Right lobe of liver (tissue), 6 donors: ENCODE data around the gene CCKAR. TPM values are rescaled to one million over a fixed set of nuclear protein-coding genes. Genes with fewer than 3 reads are reported as not detected.

Experiments used
- ATAC-seq, 4 donors: fragments of 200-7000 bp; cut with Tn5 transposase; one replicate each; pipeline ENCODE4 v1.9.1; 2020; ENCODE audit warnings: mild to moderate bottlenecking in 4 of 4, moderate library complexity in 4 of 4
- DNase-seq, 3 donors: peaks; one replicate each; pipeline ENCODE4 v3.0.0-alpha.2; 2020
- H3K27ac ChIP-seq, 3 donors: fragments of 200-600 bp; one replicate each; pipeline ENCODE4 v1.8.0; 2022
- H3K27me3 ChIP-seq, 2 donors: fragments of 200-600 bp; one replicate each; pipeline ENCODE4 v1.8.0; 2022
- H3K36me3 ChIP-seq, 4 donors: fragments of 200-600 bp; sonication (generic) in 1 of 4; one replicate each; pipeline versions ENCODE4 v1.5.1 to v1.8.0; 2017 to 2022; ENCODE audit warnings: control low read depth in 1 of 4
- H3K4me1 ChIP-seq, 4 donors: fragments of 200-600 bp; sonication (generic) in 1 of 4; one replicate each; pipeline versions ENCODE4 v1.5.1 to v1.8.0; 2017 to 2022; ENCODE audit warnings: control low read depth in 1 of 4
- H3K4me3 ChIP-seq, 3 donors: fragments of 200-600 bp; one replicate each; pipeline ENCODE4 v1.8.0; 2022
- H3K9me3 ChIP-seq, 4 donors: fragments of 200-600 bp; sonication (generic) in 1 of 4; one replicate each; pipeline versions ENCODE4 v1.5.1 to v1.8.0; 2017 to 2022; ENCODE audit warnings: control low read depth in 1 of 4
- CTCF ChIP-seq, 4 donors: fragments of 200-600 bp in 3 of 4; fragments of 450-650 bp in 1 of 4; IDR thresholded peaks; one replicate each; pipeline versions ENCODE4 v1.5.1 to v1.8.0; 2016 to 2022; ENCODE audit warnings: antibody characterized with exemption in 4 of 4, mild to moderate bottlenecking in 2 of 4
- POLR2A ChIP-seq: fragments of 450-650 bp; IDR thresholded peaks from one replicate; pipeline ENCODE4 v1.6.1; 2017; ENCODE audit warnings: antibody characterized with exemption, mild to moderate bottlenecking
- WGBS: methylation state at CpG from one replicate; pipeline ENCODE4 v1.1.6; 2018; ENCODE audit warnings: low coverage, low lambda C conversion rate; ENCODE audit not compliant: insufficient coverage; ENCODE audit errors: missing lambda C conversion rate; 5-methylcytosine and 5-hydroxymethylcytosine counted together
- intact Hi-C, 2 donors: fragments of 100-400 bp; cut with DNase I; formaldehyde crosslinking; loops; one replicate each; pipeline versions ENCODE4 v1.11.2 to v1.14.1; 2022
- total RNA-seq, 6 experiments: library from RNA; depleted of rRNA in 2 of 6; stranded (reverse); fragments of >200 nt in 2 of 6; fragmentation: NEBNext Ultra II Directional in 3 of 6; extraction: Animal tissue kit (Norgen Biotek cat#: 25700) in 3 of 6; gene quantifications; one replicate each; pipeline versions ENCODE4 v1.1.0 to v1.2.4, GENCODE V29; 2016 to 2023
- donor health status: DM: no; HTN: yes; CAD: no.
- donor health status: DM: no; HTN: no; CAD: no.
- donor health status: DM: no; HTN: no; CAD: no.
- donor health status: DM: no; HTN: yes; CAD: no.
- donor health status: DM: no; HTN: yes; CAD: no.

CCKAR gene
- total RNA-seq, 6 experiments from 2014 or later, result not detected

DNA sequence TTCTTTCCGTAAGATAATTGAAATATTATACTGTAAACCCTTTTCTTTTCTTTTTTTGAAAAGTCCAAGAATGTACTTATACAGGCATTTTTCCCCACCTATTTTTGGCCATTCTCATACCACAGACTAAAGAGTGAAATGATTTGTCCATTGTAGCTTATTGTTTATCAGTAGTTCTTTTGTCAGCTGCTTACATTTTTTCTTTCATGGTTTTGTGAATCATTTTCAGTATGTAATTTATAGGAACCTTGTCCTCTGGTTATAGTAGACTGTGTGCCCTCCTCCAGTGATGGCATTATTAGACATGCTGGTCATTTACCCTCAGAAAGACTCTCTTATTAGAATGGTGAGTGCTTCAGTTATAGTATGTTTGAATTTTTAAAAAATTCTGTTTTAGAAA lies 56.7 kb downstream of the CCKAR start:
- TF ChIP-seq POLR2A, result no peak
- TF ChIP-seq CTCF (IDR thresholded peaks at IDR 0.05), result no peak
- DNase-seq, result no peak
- peaks cover 0 to 7% (median 0%) of the 10 kb centered on the region in 4 donors for H3K36me3 ChIP-seq
- no peaks in the 10 kb centered on the region for H3K4me1 ChIP-seq
- no peaks in the 10 kb centered on the region for H3K27me3 ChIP-seq
- no peak overlapping the region for H3K27ac ChIP-seq
- intact Hi-C loops, result no loop called here
- H3K4me3 ChIP-seq, result no peak overlapping the region
- 94% methylated on average over 1 of the region's 1 CpG for WGBS
- ATAC-seq, result no peak
- H3K9me3 ChIP-seq, result no peaks in the 10 kb centered on the region

DNA sequence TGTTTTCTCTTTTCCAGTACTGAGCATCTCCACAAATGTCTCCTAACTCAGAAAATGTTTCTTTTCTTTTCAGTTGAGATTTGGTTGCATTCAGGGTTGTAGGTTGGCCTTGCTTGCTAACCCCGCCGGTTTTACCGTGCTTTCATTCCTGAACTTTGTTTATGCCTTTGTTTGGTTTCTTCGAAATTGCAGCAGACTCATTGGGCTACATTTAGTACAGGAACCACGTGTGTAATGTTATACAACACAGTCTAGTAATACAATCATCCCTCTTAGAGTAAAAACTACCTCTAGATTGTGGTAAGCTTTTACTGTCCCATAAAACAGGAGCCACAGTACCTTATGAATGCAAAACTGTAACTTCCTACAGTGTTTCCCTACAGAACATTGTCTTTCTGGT lies 57.9 kb downstream of the CCKAR start:
- DNase-seq, result no peak
- intact Hi-C loops, result no loop called here
- TF ChIP-seq CTCF (IDR thresholded peaks at IDR 0.05) (no peak), POLR2A (no peak)
- 76% methylated on average over 5 of the region's 5 CpGs for WGBS
- peaks cover 0 to 7% (median 0%) of the 10 kb centered on the region in 4 donors for H3K36me3 ChIP-seq
- no peak overlapping the region for H3K4me3 ChIP-seq
- H3K4me1 ChIP-seq, result no peaks in the 10 kb centered on the region
- H3K27ac ChIP-seq, result no peak overlapping the region
- no peaks in the 10 kb centered on the region for H3K27me3 ChIP-seq
- no peaks in the 10 kb centered on the region for H3K9me3 ChIP-seq
- ATAC-seq, result no peak

DNA sequence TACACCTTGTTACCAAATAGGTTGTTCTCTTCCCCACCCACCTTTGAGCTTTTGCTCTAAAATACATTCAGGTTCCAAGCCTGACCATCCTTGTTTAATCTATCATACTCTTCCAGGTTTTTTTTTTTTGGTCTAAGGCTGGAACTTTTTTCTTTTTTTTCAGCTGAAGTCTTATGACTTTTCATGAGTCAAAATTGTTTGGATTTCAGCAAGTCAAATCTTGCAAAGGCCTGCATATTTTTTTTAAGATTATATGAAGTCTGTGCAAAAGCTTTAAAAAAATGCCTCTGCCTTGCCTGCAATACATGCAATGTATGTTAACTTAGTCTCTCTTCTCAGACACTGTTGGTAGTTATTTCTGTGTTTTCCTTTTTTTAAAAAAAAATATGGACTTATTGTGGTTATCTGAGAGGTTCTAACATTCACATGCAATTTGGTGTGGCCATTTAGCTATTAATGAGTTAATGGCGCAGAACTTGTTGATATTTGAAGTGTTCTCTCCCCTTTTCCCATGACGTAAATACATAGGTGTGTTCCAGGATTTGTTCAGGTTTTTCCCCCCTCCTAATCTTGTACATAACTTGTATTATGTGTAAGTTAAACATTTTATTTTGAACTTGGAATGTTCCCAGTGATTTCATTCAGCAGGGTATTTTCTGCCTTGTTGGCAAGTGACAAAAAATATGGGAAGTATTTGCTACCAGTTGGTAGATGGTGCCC lies 58.7 kb downstream of the CCKAR start:
- TF ChIP-seq POLR2A (no peak), CTCF (IDR thresholded peaks at IDR 0.05) (no peak)
- intact Hi-C loops, result no loop called here
- 100% methylated on average over 2 of the region's 2 CpGs for WGBS
- Histone ChIP-seq H3K9me3 (no peaks in the 10 kb centered on the region), H3K27me3 (no peaks in the 10 kb centered on the region), H3K4me1 (no peaks in the 10 kb centered on the region), H3K4me3 (no peak overlapping the region), H3K36me3 (peaks cover 0 to 7% (median 0%) of the 10 kb centered on the region in 4 donors), H3K27ac (no peak overlapping the region)
- ATAC-seq (no peak), DNase-seq (no peak)

Other genes starting within 250 kb of the CCKAR start
- 10 to 100 TPM; 12.0 to 29.3 (median 19.6) TPM for gene RBPJ, start 169.5 kb downstream of the CCKAR start, total RNA-seq
- gene TBC1D19, start 93.6 kb upstream of the CCKAR start, total RNA-seq, result 1 to 10 TPM; 1.8 to 5.3 (median 2.4) TPM